Fibroblast of the conjunctiva (primary cell): Measurements from ENCODE around the gene CETP.
"Not testable (repeated sequence)": the region's sequence is repeated elsewhere in the genome, so short reads cannot be mapped to it uniquely, and the experiment has no call there.

ENCODE experiments used
- DNase-seq: peaks from one replicate; pipeline ENCODE4 v3.0.0-alpha.2; 2010; ENCODE audit warnings: low read depth

CETP gene

GRCh38 chr16:56956076-56956475 lies 5.7 kb upstream of the CETP start:
- DNase-seq: no peak

- no peak for DNase-seq
Observed at GRCh38 chr16:56956756-56957155, 5.0 kb upstream of the CETP start.

- no peak for DNase-seq
Observed at GRCh38 chr16:56960681-56961281, 969 bp upstream of the CETP start.

- no peak for DNase-seq
Observed at GRCh38 chr16:56961386-56961785, 364 bp upstream of the CETP start.

GRCh38 chr16:56964243-56965148 lies 2.7 kb downstream of the CETP start:
- DNase-seq: peak; percentile 74

- no peak for DNase-seq
Observed at GRCh38 chr16:56965149-56966092, 3.7 kb downstream of the CETP start.

- DNase-seq: no peak
Observed at GRCh38 chr16:56966093-56966475, 4.3 kb downstream of the CETP start.

- DNase-seq: no peak
Observed at GRCh38 chr16:56967733-56968132, 6.0 kb downstream of the CETP start.

- no peak for DNase-seq
Observed at GRCh38 chr16:56969769-56970168, 8.0 kb downstream of the CETP start.

- DNase-seq: no peak
Observed at GRCh38 chr16:56970934-56971767, 9.4 kb downstream of the CETP start.

GRCh38 chr16:56971768-56972043 lies 10.0 kb downstream of the CETP start:
- DNase-seq: no peak

GRCh38 chr16:56972403-56973293 lies 10.9 kb downstream of the CETP start:
- DNase-seq: no peak

GRCh38 chr16:56973294-56973689 lies 11.5 kb downstream of the CETP start:
- no peak for DNase-seq

- DNase-seq: not testable (repeated sequence)
Observed at GRCh38 chr16:56973899-56974298, 12.1 kb downstream of the CETP start.

- no peak for DNase-seq
Observed at GRCh38 chr16:56974549-56975300, 13.0 kb downstream of the CETP start.

GRCh38 chr16:56975714-56976113 lies 14.0 kb downstream of the CETP start:
- DNase-seq: no peak

GRCh38 chr16:56977216-56977615 lies 15.5 kb downstream of the CETP start:
- DNase-seq: no peak

- DNase-seq: no peak
Observed at GRCh38 chr16:56977823-56978430, 16.2 kb downstream of the CETP start.

GRCh38 chr16:56980201-56980535 lies 18.4 kb downstream of the CETP start:
- no peak for DNase-seq
